ENCODE measurements around the gene STBD1.
"Not testable (repeated sequence)": the region's sequence is repeated elsewhere in the genome, so short reads cannot be mapped to it uniquely, and the experiment has no call there.

Gene STBD1

GRCh38 chr4:76305971-76306881, at the start of gene STBD1:
TSS of gene STBD1 (plus strand) at chr4:76306733. CDS start at chr4:76306770, 37 bp downstream.
- peak; percentile 35 for DNase-seq

- no peak for DNase-seq
These were observed 49.6 kb upstream of the STBD1 start for GRCh38 chr4:76256968-76257367.

GRCh38 chr4:76257824-76258223, 48.7 kb upstream of the STBD1 start:
- no peak for DNase-seq

- no peak for DNase-seq
These were observed 46.0 kb upstream of the STBD1 start for GRCh38 chr4:76260571-76260970.

GRCh38 chr4:76265631-76266218, 40.8 kb upstream of the STBD1 start:
- no peak for DNase-seq

- no peak for DNase-seq
These were observed 39.9 kb upstream of the STBD1 start for GRCh38 chr4:76266627-76267026.

GRCh38 chr4:76267811-76268210, 38.7 kb upstream of the STBD1 start:
- DNase-seq: no peak

GRCh38 chr4:76270244-76271175, 36.0 kb upstream of the STBD1 start:
- DNase-seq: no peak

GRCh38 chr4:76271248-76271647, 35.3 kb upstream of the STBD1 start:
- DNase-seq: no peak

- DNase-seq: no peak
These were observed 34.5 kb upstream of the STBD1 start for GRCh38 chr4:76272073-76272472.

GRCh38 chr4:76272582-76272981, 34.0 kb upstream of the STBD1 start:
- no peak for DNase-seq

GRCh38 chr4:76272999-76273398, 33.5 kb upstream of the STBD1 start:
- no peak for DNase-seq

GRCh38 chr4:76275486-76276124, 30.9 kb upstream of the STBD1 start:
- DNase-seq: no peak

GRCh38 chr4:76276813-76277212, 29.7 kb upstream of the STBD1 start:
- DNase-seq: no peak

- no peak for DNase-seq
These were observed 28.9 kb upstream of the STBD1 start for GRCh38 chr4:76277667-76278066.

GRCh38 chr4:76278583-76278982, 27.9 kb upstream of the STBD1 start:
- no peak for DNase-seq

- DNase-seq: peak; percentile 38
These were observed 27.1 kb upstream of the STBD1 start for GRCh38 chr4:76279462-76279861.

GRCh38 chr4:76280488-76281441, 25.8 kb upstream of the STBD1 start:
- no peak for DNase-seq

- DNase-seq: not testable (repeated sequence)
These were observed 24.9 kb upstream of the STBD1 start for GRCh38 chr4:76281594-76281993.

GRCh38 chr4:76282941-76283689, 23.4 kb upstream of the STBD1 start:
- DNase-seq: no peak

GRCh38 chr4:76283900-76284299, 22.6 kb upstream of the STBD1 start:
- no peak for DNase-seq

All from activated CD4-positive, alpha-beta T cell treated with anti-CD3 and anti-CD28 coated beads for 48 hours (primary cell).